ENCODE data around the gene ANKRD62.
"Not testable (repeated sequence)": the region's sequence is repeated elsewhere in the genome, so short reads cannot be mapped to it uniquely, and the experiment has no call there.

ANKRD62 gene

DNA sequence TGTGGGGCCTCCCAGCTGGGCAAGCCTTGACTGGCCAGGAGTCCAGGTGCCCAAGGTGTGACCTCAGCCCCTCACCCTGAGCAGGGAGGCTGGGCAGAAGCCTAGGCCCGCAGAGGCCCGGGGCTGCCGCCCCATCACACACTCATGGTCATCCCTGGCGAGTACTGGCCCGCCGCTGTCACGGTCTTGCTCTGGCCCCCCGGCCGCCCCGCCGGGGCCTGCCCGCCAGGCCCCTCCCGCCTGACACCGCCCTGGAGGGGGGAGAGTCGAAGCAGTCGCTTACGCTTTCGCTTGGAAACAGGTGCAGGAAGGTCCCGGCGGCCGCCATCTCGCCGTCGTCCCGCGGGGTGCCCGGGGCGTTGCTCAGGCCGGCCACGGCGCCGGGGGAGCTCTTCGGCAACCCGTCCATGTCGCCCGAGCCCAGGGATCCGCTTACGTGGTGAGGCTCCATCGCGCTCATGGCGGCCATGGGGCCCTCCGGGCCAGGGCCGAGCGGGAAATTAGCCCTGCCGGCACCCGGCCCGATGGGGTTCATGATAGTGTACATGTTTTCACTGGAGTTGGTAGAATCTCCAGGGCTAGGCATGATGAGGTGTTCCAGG, 26.6 kb upstream of the ANKRD62 start:
- DNase-seq (ENCODE audit: low read depth in 2 of 2): no peak

GRCh38 chr18:12067671-12068070, 26.0 kb upstream of the ANKRD62 start:
- DNase-seq (ENCODE audit: low read depth in 2 of 2): no peak

- DNase-seq (ENCODE audit: low read depth in 2 of 2): not testable (repeated sequence)
Measured at GRCh38 chr18:12068316-12068949, 25.2 kb upstream of the ANKRD62 start.

GRCh38 chr18:12068950-12069320, 24.7 kb upstream of the ANKRD62 start:
- DNase-seq (ENCODE audit: low read depth in 2 of 2): no peak

DNA sequence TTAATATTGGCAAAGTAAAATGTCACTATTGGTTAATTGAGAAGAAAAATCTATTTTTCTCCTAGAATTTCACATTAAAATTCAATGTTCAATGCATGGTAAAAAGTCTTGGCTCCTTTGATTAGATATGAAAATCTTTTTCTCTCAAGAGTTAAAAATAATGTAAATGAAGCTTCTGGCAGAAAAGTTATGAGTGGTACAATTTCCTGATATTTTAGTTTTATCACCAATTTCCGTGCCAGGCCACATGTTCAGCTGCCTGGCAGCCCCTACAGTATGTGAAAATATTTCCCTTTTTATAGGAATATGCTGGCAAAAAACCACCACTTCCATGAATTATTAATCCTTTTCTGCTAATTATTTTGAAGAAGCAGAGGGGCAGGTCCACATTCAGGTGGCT, 22.6 kb upstream of the ANKRD62 start:
- DNase-seq (ENCODE audit: low read depth in 2 of 2): not testable (repeated sequence)

GRCh38 chr18:12072996-12073395, 20.6 kb upstream of the ANKRD62 start:
- DNase-seq (ENCODE audit: low read depth in 2 of 2): no peak

DNA sequence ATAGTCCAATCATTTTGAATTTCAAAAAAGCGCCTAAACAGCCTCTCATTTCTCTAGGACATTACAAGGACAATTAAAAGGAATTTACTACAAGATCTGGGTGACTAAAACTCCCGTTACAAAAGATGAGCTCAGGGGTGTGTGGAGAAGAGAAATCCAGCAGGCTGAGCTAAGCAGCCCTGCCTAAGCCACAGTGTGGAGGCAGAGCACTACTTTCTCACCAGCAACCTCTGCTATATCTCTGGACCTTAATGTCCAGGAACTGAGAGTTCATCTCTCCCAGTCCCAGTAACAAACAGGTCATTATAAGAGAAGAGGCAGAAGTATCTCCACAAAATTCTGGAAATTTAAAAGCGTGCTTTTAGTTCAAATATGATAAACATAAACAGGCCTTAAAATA, 18.9 kb upstream of the ANKRD62 start:
- no peak for DNase-seq (ENCODE audit: low read depth in 2 of 2)

- DNase-seq (ENCODE audit: low read depth in 2 of 2): no peak
Measured at GRCh38 chr18:12076424-12077140, 17.1 kb upstream of the ANKRD62 start.

- DNase-seq (ENCODE audit: low read depth in 2 of 2): not testable (repeated sequence)
Measured at GRCh38 chr18:12077994-12078393, 15.6 kb upstream of the ANKRD62 start.

- no peak for DNase-seq (ENCODE audit: low read depth in 2 of 2)
Measured at GRCh38 chr18:12079491-12080237, 14.0 kb upstream of the ANKRD62 start.

- DNase-seq (ENCODE audit: low read depth in 2 of 2): no peak
Measured at GRCh38 chr18:12085136-12085535, 8.5 kb upstream of the ANKRD62 start.

DNA sequence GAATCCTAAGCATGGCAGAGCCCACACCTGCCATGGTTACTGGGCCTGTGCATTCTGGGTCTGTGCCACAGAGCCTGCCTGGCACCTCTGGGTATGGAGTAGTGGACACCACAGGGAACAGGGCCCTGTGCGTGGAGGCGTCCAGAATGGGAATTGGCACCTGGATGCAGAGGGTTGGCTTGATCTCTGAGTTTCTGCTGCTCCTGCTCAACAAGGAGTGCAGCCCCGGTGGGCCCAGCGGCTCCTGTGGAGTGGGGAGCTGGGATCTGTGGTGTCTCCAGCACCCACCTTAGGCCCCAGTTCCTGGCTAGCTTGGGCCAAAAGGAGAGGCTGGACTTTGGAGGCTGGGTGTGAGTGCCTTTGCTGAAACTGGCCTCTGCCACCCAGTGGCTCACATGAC, 7.9 kb upstream of the ANKRD62 start:
- DNase-seq (ENCODE audit: low read depth in 2 of 2): no peak

DNA sequence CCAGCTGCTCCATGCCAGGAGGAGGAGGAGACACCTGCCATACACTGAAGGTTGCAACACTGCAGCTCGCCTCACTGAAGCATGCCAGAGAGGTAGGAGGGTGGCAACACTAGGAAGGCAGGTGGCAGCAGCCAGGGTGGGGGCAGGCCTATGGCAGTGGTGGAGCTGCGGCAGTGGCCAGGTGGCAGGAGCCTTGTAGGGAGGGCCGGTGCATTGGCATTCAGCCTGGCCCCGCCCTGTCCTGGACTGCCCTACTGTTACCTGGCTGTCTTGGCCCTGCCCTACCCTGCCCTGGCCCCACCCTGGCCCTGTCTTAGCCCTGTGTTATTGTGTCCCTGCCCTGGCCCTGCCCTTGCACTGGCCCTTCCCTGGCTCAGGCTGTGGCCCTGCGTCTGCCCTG, 7.4 kb upstream of the ANKRD62 start:
- no peak for DNase-seq (ENCODE audit: low read depth in 2 of 2)

- DNase-seq (ENCODE audit: low read depth in 2 of 2): no peak
Measured at GRCh38 chr18:12086677-12087470, 6.8 kb upstream of the ANKRD62 start.

- no peak for DNase-seq (ENCODE audit: low read depth in 2 of 2)
Measured at GRCh38 chr18:12087471-12088025, 6.1 kb upstream of the ANKRD62 start.

GRCh38 chr18:12088096-12088495, 5.5 kb upstream of the ANKRD62 start:
- DNase-seq (ENCODE audit: low read depth in 2 of 2): no peak

DNA sequence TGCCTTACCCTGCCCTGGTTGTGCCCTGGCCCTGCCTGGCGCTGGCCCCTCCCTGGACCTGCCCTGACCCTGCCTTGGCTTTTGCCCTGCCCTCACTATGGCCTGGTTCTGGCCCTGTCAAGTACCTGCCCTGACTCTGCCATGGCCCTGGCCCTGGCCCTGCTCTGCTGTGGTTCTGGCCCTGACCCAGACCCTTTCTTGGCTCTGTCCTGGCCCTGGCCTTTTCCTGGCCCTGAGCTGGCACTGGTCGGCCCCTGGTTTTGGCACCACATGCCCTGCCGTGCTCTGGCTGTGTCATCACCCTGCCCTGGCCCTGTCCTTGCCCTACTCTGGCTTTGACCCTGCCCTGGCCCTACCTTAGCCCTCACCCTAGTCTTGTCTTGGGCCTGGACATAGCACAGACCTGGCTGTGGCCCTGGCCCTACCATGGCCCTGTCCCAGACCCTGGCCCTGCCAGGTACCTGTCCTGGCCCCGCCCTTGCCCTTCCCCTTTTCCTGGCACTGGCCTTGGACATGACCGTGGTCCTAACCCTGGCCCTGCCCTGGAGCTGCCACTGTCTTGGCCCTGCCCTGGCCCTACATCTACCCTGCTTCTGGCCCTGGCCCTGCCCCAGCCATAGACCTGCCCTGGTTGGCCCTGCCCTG, 4.8 kb upstream of the ANKRD62 start:
- DNase-seq (ENCODE audit: low read depth in 2 of 2): no peak

- DNase-seq (ENCODE audit: low read depth in 2 of 2): no peak
Measured at GRCh38 chr18:12091538-12092141, 2.0 kb upstream of the ANKRD62 start.

- no peak for DNase-seq (ENCODE audit: low read depth in 2 of 2)
Measured at GRCh38 chr18:12092398-12093229, 1.0 kb upstream of the ANKRD62 start.

GRCh38 chr18:12098374-12098773, 4.7 kb downstream of the ANKRD62 start:
- no peak for DNase-seq (ENCODE audit: low read depth in 2 of 2)
